Measurements from ENCODE around the gene TSG101. TPM values are rescaled to one million over a fixed set of nuclear protein-coding genes. Genes with fewer than 3 reads are reported as not detected.

Gene TSG101
- total RNA-seq, 4 donors from 2014 or later: 106 to 180 (median 170) TPM

DNA sequence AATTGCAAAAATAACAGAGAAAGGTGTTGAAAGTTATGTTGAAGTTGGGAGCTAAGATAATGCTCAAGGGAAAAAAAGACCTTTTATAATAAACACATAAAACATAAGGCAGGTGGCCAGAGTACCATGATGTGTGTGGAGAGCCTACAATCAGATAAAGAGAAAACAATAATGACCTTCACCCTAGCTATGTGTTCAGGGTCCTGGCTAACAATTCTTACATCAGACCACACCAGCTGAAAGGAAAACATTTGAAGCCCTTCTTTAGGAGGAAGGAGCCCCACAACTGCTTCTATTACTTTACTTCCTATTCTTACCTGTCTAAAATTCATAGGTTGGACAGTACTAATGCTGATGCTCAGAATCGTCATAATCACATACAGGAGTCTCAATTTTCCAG is 2.5 kb downstream of the TSG101 start:
- peaks cover 30 to 33% of the 10 kb centered on the region in 2 donors for H3K4me1 ChIP-seq
- no peak for ATAC-seq
- no peak overlapping the region for H3K4me3 ChIP-seq
- intact Hi-C loops (cut with DNase I; ENCODE audit: low total_unique reads): no loop called here
- no peaks in the 10 kb centered on the region for H3K9me3 ChIP-seq
- H3K27ac ChIP-seq: no peak overlapping the region
- no peaks in the 10 kb centered on the region for H3K27me3 ChIP-seq
- DNase-seq: no peak
- TF ChIP-seq POLR2A (IDR thresholded peaks at IDR 0.05): no peak
- TF ChIP-seq, protein P1, sequence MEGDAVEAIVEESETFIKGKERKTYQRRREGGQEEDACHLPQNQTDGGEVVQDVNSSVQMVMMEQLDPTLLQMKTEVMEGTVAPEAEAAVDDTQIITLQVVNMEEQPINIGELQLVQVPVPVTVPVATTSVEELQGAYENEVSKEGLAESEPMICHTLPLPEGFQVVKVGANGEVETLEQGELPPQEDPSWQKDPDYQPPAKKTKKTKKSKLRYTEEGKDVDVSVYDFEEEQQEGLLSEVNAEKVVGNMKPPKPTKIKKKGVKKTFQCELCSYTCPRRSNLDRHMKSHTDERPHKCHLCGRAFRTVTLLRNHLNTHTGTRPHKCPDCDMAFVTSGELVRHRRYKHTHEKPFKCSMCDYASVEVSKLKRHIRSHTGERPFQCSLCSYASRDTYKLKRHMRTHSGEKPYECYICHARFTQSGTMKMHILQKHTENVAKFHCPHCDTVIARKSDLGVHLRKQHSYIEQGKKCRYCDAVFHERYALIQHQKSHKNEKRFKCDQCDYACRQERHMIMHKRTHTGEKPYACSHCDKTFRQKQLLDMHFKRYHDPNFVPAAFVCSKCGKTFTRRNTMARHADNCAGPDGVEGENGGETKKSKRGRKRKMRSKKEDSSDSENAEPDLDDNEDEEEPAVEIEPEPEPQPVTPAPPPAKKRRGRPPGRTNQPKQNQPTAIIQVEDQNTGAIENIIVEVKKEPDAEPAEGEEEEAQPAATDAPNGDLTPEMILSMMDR (IDR thresholded peaks at IDR 0.05 in 4 of 5, conservative IDR thresholded peaks at IDR 0.05 in 1 of 5): no peak
- H3K36me3 ChIP-seq: no peaks in the 10 kb centered on the region
- in situ Hi-C loops (cut with MboI; ENCODE audit: low sequenced_read_pairs in 4 of 4): loop anchor here in 1 of 4 donors (10.0 kb wide), 1 partner anchor 199 kb away; the partner anchor contains the start of genes GTF2H1 and HPS5

DNA sequence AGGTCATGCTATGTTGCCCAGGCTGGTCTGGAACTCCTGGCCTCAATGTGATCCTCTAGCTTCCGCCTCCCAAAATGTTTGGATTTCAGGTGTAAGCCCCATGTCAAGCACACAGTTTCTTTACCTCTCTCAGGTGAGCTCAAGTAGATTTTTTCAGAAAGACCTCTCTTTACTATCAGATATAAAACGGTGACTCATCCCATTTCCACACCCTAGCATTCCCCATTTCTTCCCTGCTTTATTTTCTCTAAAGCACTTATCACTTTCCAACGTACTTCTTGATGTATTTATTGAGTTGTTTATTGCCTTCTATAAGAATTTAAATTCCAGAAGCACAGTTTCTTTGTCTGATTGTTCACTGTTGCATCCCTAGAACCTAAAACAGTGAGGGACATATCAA is 3.7 kb downstream of the TSG101 start:
- ATAC-seq: no peak

DNA sequence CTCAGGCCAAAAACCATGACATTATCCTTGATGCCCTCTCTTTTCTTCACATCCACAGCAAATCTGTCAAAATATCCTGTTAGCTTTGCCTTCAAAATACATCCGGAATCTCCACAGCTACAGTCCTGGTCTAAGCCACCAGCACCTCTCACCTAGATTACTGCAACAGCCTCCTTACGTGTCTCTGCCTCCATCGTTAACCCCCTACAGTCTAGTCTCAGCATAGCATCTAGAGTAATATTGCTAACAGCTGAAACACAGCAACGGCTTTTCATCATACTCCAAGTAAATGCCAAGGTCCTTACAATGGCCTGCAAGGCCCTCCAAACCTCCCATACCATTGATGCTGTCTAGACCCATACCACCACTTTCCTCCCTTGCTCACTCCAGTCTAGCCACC is 4.4 kb downstream of the TSG101 start:
- DNase-seq (no peak), ATAC-seq (no peak)
- Histone ChIP-seq H3K27me3 (no peaks in the 10 kb centered on the region), H3K9me3 (no peaks in the 10 kb centered on the region), H3K4me3 (no peak overlapping the region), H3K27ac (no peak overlapping the region), H3K4me1 (peaks cover 19 to 27% of the 10 kb centered on the region in 2 donors), H3K36me3 (no peaks in the 10 kb centered on the region)
- TF ChIP-seq POLR2A (IDR thresholded peaks at IDR 0.05): no peak
- TF ChIP-seq, protein P1 (IDR thresholded peaks at IDR 0.05 in 4 of 5, conservative IDR thresholded peaks at IDR 0.05 in 1 of 5): no peak
- intact Hi-C loops (cut with DNase I; ENCODE audit: low total_unique reads): no loop called here
- in situ Hi-C loops (cut with MboI; ENCODE audit: low sequenced_read_pairs in 4 of 4): loop anchor here in 1 of 4 donors (10.0 kb wide), 1 partner anchor 198 kb away; the partner anchor contains the start of genes GTF2H1 and HPS5

More for the DNA sequence above, 3.7 kb downstream of the TSG101 start:
- Histone ChIP-seq H3K4me1 (peaks cover 25 to 33% of the 10 kb centered on the region in 2 donors), H3K36me3 (no peaks in the 10 kb centered on the region), H3K27ac (no peak overlapping the region), H3K27me3 (no peaks in the 10 kb centered on the region), H3K9me3 (no peaks in the 10 kb centered on the region), H3K4me3 (no peak overlapping the region)
- in situ Hi-C loops (cut with MboI; ENCODE audit: low sequenced_read_pairs in 4 of 4) (loop anchor here in 1 of 4 donors (10.0 kb wide), 1 partner anchor 198 kb away; the partner anchor contains the start of genes GTF2H1 and HPS5), intact Hi-C loops (cut with DNase I; ENCODE audit: low total_unique reads) (no loop called here)
- no peak for TF ChIP-seq POLR2A (IDR thresholded peaks at IDR 0.05)
- TF ChIP-seq, protein P1 (IDR thresholded peaks at IDR 0.05 in 4 of 5, conservative IDR thresholded peaks at IDR 0.05 in 1 of 5): no peak
- DNase-seq: no peak

DNA sequence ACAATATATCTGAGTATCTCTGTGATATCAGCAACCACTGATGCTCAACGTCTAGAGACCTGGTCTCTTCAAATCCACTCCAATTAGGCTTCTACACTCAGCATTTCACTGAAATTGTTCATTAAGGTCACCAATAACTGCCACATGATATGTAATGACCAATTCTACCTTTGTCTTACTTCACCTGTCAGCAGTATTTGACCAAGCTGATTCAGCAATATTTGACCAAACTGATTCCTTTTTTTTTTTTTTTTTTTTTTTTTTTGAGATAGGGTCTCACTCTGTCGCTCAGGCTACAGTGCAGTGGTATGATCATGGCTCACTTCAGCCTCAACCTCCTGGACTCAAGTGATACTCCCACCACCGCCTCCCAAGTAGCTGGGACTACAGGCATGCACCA is 5.6 kb downstream of the TSG101 start:
- DNase-seq: no peak
- H3K27me3 ChIP-seq: no peaks in the 10 kb centered on the region
- no peaks in the 10 kb centered on the region for H3K36me3 ChIP-seq
- H3K9me3 ChIP-seq: no peaks in the 10 kb centered on the region
- intact Hi-C loops (cut with DNase I; ENCODE audit: low total_unique reads) (loop anchor here (1.0 kb wide), 1 partner anchor 192 kb away; no protein-coding TSS in a partner anchor), in situ Hi-C loops (cut with MboI; ENCODE audit: low sequenced_read_pairs in 4 of 4) (loop anchor here in 1 of 4 donors (10.0 kb wide), 1 partner anchor 196 kb away; the partner anchor contains the start of genes GTF2H1 and HPS5)
- no peak overlapping the region for H3K27ac ChIP-seq
- TF ChIP-seq, protein P1 (IDR thresholded peaks at IDR 0.05 in 4 of 5, conservative IDR thresholded peaks at IDR 0.05 in 1 of 5): no peak
- TF ChIP-seq POLR2A (IDR thresholded peaks at IDR 0.05): no peak
- ATAC-seq: no peak
- peaks cover 16 to 25% of the 10 kb centered on the region in 2 donors for H3K4me1 ChIP-seq
- H3K4me3 ChIP-seq: no peak overlapping the region

DNA sequence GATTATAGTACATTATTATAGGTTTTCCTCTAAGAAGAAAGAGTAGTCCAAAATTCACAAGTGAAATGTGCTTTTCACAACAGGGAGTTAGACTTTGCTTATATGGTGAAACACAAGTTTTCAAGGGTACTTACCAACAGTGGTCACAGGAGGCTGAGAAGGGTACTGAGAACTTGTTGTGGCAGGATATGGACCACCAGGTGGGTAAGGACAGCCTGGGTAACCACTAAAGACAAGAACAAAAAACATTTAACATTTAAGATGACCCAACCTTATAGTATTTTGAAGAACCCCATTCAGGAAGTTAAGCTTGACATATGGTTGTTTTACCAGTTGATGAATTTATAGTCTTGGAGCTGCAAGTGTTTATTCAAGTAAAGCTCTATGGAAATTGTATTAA is 24.4 kb downstream of the TSG101 start:
- in situ Hi-C loops (cut with MboI; ENCODE audit: low sequenced_read_pairs in 4 of 4): no loop called here
- intact Hi-C loops (cut with DNase I; ENCODE audit: low total_unique reads): no loop called here
- H3K4me1 ChIP-seq: no peaks in the 10 kb centered on the region
- peaks cover 4 to 80% of the 10 kb centered on the region in 2 donors for H3K36me3 ChIP-seq
- no peaks in the 10 kb centered on the region for H3K9me3 ChIP-seq
- ATAC-seq (no peak), DNase-seq (no peak)
- no peak overlapping the region for H3K4me3 ChIP-seq
- no peak overlapping the region for H3K27ac ChIP-seq
- no peaks in the 10 kb centered on the region for H3K27me3 ChIP-seq
- TF ChIP-seq, protein P1 (IDR thresholded peaks at IDR 0.05 in 4 of 5, conservative IDR thresholded peaks at IDR 0.05 in 1 of 5): no peak
- no peak for TF ChIP-seq POLR2A (IDR thresholded peaks at IDR 0.05)
